C1 segment of cervical spinal cord (tissue), 14 donors: ENCODE data around the gene SERPINA6.
"Not testable (repeated sequence)": the region's sequence is repeated elsewhere in the genome, so short reads cannot be mapped to it uniquely, and the experiment has no call there.

ENCODE experiments used
- DNase-seq, 14 donors: peaks; one replicate each; lab custom pipeline; 2025; lab: John Stamatoyannopoulos, UW

SERPINA6 gene

GRCh38 chr14:94292526-94292871 is 30.6 kb downstream of the SERPINA6 start:
- no peak for DNase-seq

- DNase-seq = no peak
These were observed 31.1 kb downstream of the SERPINA6 start for GRCh38 chr14:94291906-94292525.

- DNase-seq = no peak
These were observed 31.8 kb downstream of the SERPINA6 start for GRCh38 chr14:94291159-94291905.

- no peak for DNase-seq
These were observed 32.9 kb downstream of the SERPINA6 start for GRCh38 chr14:94290197-94290596.

GRCh38 chr14:94288610-94289465 is 34.3 kb downstream of the SERPINA6 start:
- DNase-seq = no peak

GRCh38 chr14:94285158-94285557 is 38.0 kb downstream of the SERPINA6 start:
- DNase-seq = no peak

- DNase-seq = no peak
These were observed 38.9 kb downstream of the SERPINA6 start for GRCh38 chr14:94284221-94284620.

GRCh38 chr14:94282991-94283723 is 40.0 kb downstream of the SERPINA6 start:
- DNase-seq = no peak

- no peak for DNase-seq
These were observed 44.4 kb downstream of the SERPINA6 start for GRCh38 chr14:94278731-94279130.

- DNase-seq = not testable (repeated sequence)
These were observed 46.1 kb downstream of the SERPINA6 start for GRCh38 chr14:94276898-94277561.

GRCh38 chr14:94269156-94269555 is 54.0 kb downstream of the SERPINA6 start:
- peak in 8 of 14 donors; percentile 5 to 36 (median 14) for DNase-seq

GRCh38 chr14:94268582-94268981 is 54.6 kb downstream of the SERPINA6 start:
- not testable (repeated sequence) for DNase-seq

- no peak for DNase-seq
These were observed 55.8 kb downstream of the SERPINA6 start for GRCh38 chr14:94267352-94267751.

- DNase-seq = not testable (repeated sequence)
These were observed 58.9 kb downstream of the SERPINA6 start for GRCh38 chr14:94264195-94264594.
